ENCODE measurements around the gene DPP6.

Gene DPP6

DNA sequence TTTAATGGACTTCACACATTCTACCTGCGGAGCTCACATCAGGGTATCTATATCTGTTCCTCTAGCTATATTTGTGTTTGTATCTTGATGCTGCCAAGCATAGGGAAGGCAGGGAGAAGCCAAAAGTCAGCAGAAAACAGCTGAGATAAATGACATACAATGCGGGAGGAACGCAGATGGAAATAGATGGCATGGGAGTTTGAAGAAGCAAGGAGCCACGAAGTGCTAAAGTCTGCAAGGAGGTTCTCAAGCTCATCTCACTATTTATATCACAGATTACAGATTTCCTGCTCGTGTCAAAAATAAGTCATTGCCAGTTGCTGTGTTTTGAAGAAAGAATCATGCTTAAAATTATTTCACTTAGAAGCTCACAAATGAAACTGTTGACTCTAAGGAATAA, 180.5 kb downstream of the DPP6 start:
- DNase-seq (ENCODE audit: low spot score), result no peak

- DNase-seq (ENCODE audit: low spot score), result no peak
Measured at GRCh38 chr7:154241988-154242387, 189.8 kb downstream of the DPP6 start.

DNA sequence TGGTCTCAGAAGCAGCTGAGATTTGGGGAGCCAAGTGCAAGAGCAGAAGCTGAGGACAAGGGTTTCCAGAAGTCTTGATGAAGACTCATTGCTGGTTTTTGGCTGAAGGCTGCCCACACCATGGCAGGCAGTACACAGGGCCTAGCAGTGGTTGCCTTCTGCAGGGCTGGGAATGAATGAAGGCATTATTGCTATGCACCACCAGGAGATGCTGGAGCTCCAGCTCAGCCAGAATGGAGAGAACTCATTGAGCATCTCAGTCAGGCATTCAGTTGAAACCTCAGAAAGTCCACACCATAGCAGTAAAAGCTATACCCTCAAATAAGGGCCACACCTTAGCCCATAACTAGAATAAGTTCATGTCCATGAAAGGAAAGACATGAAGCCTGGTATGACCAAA, 190.5 kb downstream of the DPP6 start:
- no peak for DNase-seq (ENCODE audit: low spot score)

GRCh38 chr7:154252046-154252445, 199.8 kb downstream of the DPP6 start:
- no peak for DNase-seq (ENCODE audit: low spot score)

- DNase-seq (ENCODE audit: low spot score), result no peak
Measured at GRCh38 chr7:154253810-154254209, 201.6 kb downstream of the DPP6 start.

GRCh38 chr7:154255324-154255723, 203.1 kb downstream of the DPP6 start:
- DNase-seq (ENCODE audit: low spot score), result no peak

DNA sequence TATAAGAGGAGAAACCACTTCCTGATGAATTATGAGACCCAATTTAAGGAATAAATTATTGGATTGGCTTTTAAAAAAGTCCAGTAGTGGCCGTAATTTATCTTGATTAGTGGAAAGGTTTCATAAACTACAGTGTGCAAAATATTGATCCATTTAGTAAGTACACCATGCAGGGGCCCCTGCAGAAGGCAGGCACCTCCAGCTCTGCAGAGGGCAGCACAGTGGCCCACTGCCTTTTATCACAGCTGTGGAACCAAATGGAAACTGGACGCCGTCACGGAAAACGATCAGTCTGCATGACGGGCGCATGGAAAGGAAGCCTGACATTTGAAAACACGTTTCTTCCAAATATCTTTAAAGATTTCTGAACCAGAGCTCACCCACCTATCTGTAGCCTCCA, 204.0 kb downstream of the DPP6 start:
- DNase-seq (ENCODE audit: low spot score), result no peak

- DNase-seq (ENCODE audit: low spot score), result no peak
Measured at GRCh38 chr7:154259396-154259795, 207.2 kb downstream of the DPP6 start.

DNA sequence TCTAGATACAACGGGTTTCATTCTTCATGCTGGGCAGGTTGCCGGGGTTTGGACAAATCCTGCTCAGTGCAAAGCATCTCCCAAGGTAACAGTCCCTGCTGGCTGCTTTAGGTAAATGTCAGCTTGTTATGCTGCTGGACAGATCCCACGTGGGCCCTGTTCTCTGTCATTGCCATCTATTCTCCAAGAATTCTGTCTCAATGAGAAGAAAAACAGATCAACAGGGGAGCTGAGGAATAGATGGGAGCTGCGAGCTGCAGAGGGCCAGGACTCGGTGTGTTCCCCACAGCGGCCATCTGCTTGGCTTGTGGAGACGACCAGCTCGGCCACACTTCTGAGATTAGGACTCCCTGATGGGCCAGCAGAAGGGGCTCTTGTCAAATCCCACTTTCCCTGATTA, 235.2 kb downstream of the DPP6 start:
- no peak for DNase-seq (ENCODE audit: low spot score)

DNA sequence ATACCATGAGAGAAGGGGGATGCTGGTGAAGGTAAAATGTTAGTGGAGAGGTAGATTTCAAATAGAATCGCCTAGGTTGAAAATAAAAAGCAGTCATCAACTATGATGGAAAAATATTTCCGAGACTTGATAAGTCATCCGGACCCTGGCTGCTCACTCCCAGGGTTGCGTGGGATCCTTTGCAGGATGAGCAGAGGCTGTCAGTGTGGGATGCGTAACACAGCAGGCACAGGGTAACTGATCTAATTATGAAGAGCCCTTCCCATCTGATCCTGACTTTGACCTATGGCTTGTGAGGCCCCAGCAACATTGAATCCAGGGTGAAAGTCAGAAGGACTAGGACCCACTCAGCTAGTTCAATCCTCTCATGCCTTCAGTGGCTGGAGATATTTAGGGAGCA, 236.9 kb downstream of the DPP6 start:
- DNase-seq (ENCODE audit: low spot score), result no peak

DNA sequence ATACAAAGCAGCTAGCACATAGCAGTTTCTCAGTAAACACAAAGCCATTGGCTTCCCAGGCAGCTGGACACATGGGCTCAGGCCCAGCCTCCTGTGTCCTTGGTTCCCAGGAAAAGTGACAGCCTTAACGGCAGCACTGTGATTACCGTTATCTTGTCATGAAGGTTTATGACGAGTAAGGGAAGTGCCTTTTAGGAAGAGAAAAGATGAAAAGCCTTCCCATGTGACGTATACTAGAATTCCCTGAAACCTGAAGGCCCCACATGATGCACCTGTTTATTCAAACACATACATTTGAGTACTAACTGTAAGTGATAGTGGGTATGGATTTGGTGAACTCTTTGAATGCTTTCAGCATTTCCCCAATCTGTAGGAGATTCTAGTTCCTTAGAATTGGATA, 244.2 kb downstream of the DPP6 start:
- no peak for DNase-seq (ENCODE audit: low spot score)

DNA sequence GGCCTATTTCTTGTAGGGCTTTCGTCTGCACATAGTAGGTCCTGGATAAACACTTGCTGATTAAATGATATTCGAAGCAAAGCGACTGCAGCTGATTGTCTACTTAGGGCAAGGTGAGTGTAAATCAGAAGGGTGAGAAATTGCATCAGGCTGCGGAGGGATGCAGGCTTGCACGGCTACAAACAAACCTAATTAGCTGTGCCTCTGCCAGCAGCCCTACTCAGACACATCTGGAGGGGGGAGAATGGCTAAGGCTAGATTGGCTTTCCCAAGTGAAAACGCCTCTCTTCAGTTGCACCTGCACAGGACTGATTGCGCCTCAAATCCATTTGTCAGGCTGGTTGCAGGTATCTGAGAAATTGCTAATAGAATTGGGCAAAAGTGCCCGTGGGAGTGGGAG, 247.5 kb downstream of the DPP6 start:
- DNase-seq (ENCODE audit: low spot score), result no peak

GRCh38 chr7:154302380-154302779, 250.2 kb downstream of the DPP6 start:
- no peak for DNase-seq (ENCODE audit: low spot score)

- no peak for DNase-seq (ENCODE audit: low spot score)
Measured at GRCh38 chr7:154304231-154304630, 252.0 kb downstream of the DPP6 start.

GRCh38 chr7:154304740-154305700, 252.8 kb downstream of the DPP6 start:
- DNase-seq (ENCODE audit: low spot score), result no peak

GRCh38 chr7:154306036-154306435, 253.8 kb downstream of the DPP6 start:
- no peak for DNase-seq (ENCODE audit: low spot score)

DNA sequence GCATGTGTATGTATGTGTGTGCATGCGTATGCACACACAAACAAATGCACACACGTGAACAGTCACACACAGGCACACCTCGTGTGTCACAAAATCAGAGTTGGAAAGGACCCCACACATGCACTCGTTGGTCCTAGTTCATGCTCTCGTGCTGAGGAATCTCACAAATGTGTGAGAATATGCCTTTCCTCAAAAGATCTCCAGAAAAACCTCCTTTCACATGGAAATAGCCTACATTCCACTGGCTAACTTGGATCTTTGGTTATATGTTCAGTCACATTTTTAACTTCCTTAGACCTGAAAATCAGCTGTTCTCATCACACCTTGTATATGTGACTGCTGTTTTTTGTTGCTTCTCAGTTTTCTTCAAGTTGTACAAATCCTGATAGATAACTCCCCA, 256.7 kb downstream of the DPP6 start:
- DNase-seq (ENCODE audit: low spot score), result no peak

GRCh38 chr7:154310114-154310513, 257.9 kb downstream of the DPP6 start:
- no peak for DNase-seq (ENCODE audit: low spot score)

GRCh38 chr7:154324196-154324595, 272.0 kb downstream of the DPP6 start:
- DNase-seq (ENCODE audit: low spot score), result no peak

GRCh38 chr7:154326421-154326820, 274.2 kb downstream of the DPP6 start:
- no peak for DNase-seq (ENCODE audit: low spot score)

- no peak for DNase-seq (ENCODE audit: low spot score)
Measured at GRCh38 chr7:154330318-154330717, 278.1 kb downstream of the DPP6 start.

GRCh38 chr7:154332811-154333580, 280.8 kb downstream of the DPP6 start:
- no peak for DNase-seq (ENCODE audit: low spot score)

DNA sequence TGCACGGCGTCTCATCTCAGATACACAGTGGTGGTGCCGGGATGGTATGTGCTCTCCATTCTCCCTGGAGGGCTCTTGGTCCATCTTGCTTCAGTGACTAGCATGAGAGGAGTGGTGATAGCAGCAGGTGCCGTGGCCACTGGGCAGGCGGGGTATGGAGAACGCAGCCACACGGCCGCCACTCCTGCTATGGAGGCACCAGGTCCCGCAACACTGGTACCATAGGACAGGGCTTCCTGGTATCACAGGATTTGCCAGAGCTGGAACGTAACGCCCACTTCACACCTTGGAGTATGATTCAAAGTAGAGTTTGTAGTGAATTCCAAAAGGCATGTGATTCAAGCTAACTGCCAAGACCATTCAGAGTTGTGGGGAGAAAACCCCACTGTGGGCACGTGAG, 284.1 kb downstream of the DPP6 start:
- no peak for DNase-seq (ENCODE audit: low spot score)

All from CD4-positive, alpha-beta T cell treated with Interleukin-15 for 4 hours (primary cell).